K562 (cell line): ENCODE results near the gene CORIN. TPM values are rescaled to one million over a fixed set of nuclear protein-coding genes. Genes with fewer than 3 reads are reported as not detected.

Experiments
- POLR2G ChIP-seq: fragments of 200-400 bp; formaldehyde crosslinking; IDR thresholded peaks from 2 replicates; pipeline ENCODE4 v1.6.1; 2017; ENCODE audit warnings: low read depth, mild to moderate bottlenecking, antibody characterized with exemption, low read length, moderate library complexity
- TFAP4 ChIP-seq: sonication (generic); formaldehyde crosslinking; IDR thresholded peaks from 2 replicates; pipeline ENCODE4 v1.8.0; 2022; ENCODE audit warnings: missing genetic modification reagents, mild to moderate bottlenecking, moderate library complexity, borderline replicate concordance
- ZNF318 ChIP-seq, 2 experiments: fragments of 450-650 bp; IDR thresholded peaks; 2 replicates each; pipeline ENCODE4 v1.6.1; 2016; ENCODE audit warnings: mild to moderate bottlenecking in 2 of 2, borderline replicate concordance in 1 of 2, low read depth in 1 of 2, moderate library complexity in 1 of 2
- polyA plus RNA-seq, 8 experiments: library from polyadenylated mRNA; depleted of rRNA in 4 of 8; stranded (reverse) in 5 of 8; unstranded in 3 of 8; fragments of >200 nt; fragmentation: Nextera tagmentation in 2 of 8; fragmentation: Illumina TruSeq in 1 of 8; extraction: Ambion mirVana in 2 of 8; extraction: Trizol in 1 of 8; gene quantifications; 2 replicates each; pipeline versions ENCODE4 v1.2.1 to v1.2.3, GENCODE V29; 2011 to 2014; ENCODE audit warnings: inconsistent platforms in 1 of 8, missing spikeins in 1 of 8
- total RNA-seq, 7 experiments: library from RNA; depleted of rRNA in 6 of 7; stranded (reverse); fragments of >200 nt in 6 of 7; fragmentation: Illumina TruSeq in 2 of 7; extraction: Trizol in 2 of 7; gene quantifications; 2 replicates each; pipeline versions ENCODE4 v1.2.1 to v1.2.3, GENCODE V29; 2011 to 2021; ENCODE audit warnings: low replicate concordance in 1 of 7
- TF ChIP-seq, protein P1 (sequence below): sonication (generic); formaldehyde crosslinking; IDR thresholded peaks from 2 replicates; pipeline ENCODE4 v1.8.0; 2023; ENCODE audit warnings: mild to moderate bottlenecking, missing genetic modification reagents

Gene CORIN
- total and polyA plus RNA-seq, 9 of the 15 experiments (the other 6 are each of a cell fraction or from before 2014, with no cell fraction given): 0.04 to 0.31 (median 0.08) TPM; not detected in 4

DNA sequence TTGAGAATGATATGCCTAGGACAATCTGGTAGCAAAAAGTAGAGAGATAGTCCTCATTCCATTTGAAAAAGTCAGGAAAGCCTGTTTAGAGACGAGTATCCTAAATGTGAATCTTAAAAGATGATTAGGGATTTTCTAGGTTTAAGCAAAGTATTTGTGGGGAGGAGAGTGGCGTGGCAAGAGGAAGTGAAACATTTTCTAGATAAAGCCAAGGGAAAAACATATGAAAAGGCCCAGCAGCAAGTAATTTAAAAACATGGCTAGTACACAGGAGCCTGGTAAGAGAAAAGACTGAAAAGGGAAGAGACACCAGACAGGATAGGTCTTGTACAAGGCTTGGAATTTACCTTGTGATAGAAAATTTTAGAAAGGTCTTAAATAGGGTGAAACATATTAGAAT lies 45.9 kb downstream of the CORIN start (continued):
- TF ChIP-seq ZNF318 (IDR thresholded peaks at IDR 0.05; ENCODE audit: borderline replicate concordance in 1 of 2, low read depth in 1 of 2): no peak
- TF ChIP-seq POLR2G: no peak
- TF ChIP-seq TFAP4 (CRISPR knock-in tag): no peak
- TF ChIP-seq, protein P1, sequence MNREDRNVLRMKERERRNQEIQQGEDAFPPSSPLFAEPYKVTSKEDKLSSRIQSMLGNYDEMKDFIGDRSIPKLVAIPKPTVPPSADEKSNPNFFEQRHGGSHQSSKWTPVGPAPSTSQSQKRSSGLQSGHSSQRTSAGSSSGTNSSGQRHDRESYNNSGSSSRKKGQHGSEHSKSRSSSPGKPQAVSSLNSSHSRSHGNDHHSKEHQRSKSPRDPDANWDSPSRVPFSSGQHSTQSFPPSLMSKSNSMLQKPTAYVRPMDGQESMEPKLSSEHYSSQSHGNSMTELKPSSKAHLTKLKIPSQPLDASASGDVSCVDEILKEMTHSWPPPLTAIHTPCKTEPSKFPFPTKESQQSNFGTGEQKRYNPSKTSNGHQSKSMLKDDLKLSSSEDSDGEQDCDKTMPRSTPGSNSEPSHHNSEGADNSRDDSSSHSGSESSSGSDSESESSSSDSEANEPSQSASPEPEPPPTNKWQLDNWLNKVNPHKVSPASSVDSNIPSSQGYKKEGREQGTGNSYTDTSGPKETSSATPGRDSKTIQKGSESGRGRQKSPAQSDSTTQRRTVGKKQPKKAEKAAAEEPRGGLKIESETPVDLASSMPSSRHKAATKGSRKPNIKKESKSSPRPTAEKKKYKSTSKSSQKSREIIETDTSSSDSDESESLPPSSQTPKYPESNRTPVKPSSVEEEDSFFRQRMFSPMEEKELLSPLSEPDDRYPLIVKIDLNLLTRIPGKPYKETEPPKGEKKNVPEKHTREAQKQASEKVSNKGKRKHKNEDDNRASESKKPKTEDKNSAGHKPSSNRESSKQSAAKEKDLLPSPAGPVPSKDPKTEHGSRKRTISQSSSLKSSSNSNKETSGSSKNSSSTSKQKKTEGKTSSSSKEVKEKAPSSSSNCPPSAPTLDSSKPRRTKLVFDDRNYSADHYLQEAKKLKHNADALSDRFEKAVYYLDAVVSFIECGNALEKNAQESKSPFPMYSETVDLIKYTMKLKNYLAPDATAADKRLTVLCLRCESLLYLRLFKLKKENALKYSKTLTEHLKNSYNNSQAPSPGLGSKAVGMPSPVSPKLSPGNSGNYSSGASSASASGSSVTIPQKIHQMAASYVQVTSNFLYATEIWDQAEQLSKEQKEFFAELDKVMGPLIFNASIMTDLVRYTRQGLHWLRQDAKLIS (CRISPR knock-in tag): no peak
